GM12874 (cell line): ENCODE results near the gene TMEM119.

Experiments used
- CTCF ChIP-seq: IDR thresholded peaks from 2 replicates; pipeline ENCODE4 v1.5.1; 2011; ENCODE audit warnings: low read depth, mild to moderate bottlenecking, control low read depth, low read length, moderate library complexity; ENCODE audit not compliant: insufficient read depth

TMEM119 gene

DNA sequence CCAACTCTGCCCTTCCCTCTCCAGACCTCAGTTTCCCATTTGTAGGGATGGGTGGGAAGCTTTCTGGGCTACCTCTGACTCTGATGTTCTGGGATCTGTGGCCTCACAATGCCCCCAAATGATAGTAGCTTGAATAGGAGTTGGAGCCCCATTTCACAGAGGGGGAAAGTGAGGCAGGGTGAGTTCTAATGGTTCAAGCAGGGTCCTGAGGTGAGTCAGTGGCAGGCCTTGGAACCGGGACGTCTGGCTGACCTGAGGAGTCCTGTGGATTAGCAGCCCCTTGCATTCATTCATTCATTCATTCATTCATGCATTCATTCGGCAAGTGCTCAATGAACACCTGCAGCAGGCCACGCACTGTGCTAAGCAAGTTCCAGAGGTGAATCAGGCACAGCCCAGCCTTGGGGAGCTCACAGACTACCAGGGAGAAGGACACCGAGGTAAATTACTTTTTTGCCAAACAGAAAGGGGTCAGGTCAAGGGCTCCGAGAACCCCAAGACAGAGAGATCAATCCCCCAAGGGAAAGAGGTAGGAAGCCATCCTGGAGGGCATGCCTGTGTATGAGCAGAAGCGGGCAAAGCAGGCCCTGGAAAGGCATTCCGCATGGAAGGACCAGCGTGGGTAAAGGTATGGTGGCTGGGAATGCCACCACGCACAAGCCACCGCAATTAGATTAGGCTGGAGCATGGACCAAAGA, 818 bp upstream of the TMEM119 start:
- no peak for TF ChIP-seq CTCF

DNA sequence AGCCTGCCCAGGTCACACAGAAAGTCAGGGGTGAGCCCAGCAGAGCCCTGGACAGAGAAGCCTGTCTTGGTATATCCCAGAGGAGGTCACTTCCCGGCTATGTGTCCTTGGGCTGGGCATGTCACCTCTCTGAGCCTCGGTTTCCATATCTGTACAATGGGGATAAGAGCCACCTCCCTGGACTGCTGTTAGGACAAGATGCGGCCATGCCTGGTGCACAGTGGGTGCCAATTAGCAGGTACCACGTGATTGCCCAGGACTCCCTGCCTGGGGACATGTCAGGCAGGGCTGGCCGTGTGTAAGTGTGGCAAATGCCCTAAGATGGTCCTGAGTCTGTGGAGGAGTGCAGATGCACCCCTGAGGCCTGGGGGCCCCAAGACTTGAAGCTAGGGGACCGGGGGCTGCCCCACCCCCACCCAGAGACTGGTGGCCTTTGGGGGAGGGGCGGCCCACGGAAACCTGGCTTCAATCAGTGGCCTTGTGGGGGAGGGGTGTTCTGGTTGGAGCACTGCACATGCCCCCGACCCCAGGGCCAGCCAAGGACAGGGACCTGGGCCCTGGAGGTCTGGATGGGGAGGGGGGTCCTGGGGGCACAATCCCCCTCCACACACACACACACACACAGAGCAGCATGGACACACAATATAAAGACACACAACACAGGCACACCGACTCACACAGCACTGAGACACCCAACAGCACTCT, 878 bp downstream of the TMEM119 start:
- no peak for TF ChIP-seq CTCF

DNA sequence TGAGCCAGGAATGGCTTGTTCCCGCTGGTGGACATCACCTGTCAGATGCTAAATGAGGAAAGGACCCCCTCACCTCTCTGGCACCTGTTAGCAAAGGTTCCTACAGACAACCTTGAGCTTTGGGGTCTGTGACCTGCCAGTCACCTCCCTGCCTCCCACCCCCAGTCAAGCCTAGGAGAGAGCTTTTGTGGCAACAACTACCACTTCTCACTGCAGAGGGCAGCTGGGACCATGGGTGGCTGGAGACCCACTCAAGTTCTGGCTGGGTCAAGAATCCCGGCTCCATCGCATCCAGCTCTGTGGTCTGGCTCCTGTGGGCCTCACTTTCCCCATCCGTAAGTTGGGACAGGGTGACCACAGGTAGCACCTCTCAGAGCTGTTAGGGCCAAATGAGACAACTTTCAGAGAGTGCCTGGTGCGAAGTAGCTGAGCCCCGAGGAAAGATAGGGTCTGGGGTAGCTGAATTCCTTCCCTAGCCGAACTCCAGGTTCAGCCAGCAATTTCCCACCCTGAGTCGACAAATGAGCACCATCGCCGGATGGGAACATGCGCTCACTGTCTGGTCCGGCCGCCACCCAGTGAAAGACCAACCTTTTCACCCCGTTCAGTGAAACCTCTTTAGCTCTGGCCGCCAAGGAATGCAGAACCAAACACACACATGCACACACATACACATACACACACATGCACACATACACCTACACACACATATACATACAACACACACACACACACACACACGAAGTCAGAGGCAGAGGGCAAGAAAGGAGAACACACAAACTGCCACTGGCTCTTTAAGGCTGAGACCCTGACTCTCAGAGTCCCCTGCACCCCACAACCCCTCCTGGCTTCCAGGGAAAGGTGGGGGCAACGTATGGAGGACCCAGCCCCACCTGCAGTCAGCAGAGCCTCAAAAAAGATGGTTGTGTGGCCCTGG, 1.9 kb downstream of the TMEM119 start:
- TF ChIP-seq CTCF = no peak

DNA sequence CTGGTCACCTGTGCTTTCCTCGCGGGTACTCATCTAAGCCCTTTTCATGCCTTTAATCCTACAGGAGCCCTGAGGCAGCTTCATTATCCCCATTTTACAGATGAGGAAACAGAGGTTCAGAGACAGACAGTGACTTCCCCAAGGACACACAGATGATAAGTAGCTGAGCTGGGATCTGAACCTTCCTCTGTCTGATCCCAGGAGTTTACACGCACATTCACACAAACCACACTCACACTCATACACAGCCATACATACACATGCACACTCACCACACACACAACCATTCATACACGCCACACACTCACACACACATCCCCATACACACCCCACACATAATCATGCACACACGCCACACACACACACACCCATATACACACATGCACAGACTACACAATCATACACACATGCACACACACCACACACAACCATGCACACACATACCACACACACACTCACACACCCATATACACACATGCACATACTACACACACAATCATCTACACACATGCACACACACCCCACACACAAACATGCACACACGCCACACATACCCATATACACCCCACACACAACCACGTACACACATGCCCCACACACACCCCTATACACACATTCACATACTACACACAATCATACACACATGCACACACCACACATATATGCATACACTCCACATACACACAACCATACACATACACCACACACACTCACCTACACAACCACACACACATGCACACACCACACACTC, 2.7 kb downstream of the TMEM119 start:
- no peak for TF ChIP-seq CTCF

DNA sequence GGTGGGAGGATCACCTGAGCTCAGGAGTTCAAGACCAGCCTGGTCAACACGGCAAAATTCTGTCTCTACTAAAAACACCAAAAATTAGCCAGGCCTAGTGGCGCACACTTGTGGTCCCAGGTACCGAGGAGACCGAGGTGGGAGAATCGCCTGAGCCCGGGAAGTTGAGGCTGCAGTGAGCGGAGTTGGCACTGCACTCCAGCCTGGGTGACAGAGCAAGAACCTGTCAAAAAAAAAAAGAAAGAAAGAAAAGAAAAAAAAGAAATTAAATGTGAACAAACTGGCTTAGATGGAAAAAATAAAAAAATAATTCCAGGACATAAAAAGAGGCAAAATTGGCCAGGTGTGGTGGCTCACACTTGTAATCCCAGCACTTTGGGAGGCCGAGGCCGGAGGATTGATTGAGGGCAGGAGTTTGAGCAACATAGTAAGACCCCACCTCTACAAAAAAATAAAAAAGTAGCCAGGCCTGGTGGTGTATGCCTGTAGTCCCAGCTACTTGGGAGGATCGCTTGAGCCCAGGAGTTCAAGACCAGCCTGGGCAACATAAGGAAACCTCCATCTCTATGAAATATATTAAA, 3.5 kb downstream of the TMEM119 start:
- no peak for TF ChIP-seq CTCF

GRCh38 chr12:108592033-108592909, 5.6 kb downstream of the TMEM119 start:
- no peak for TF ChIP-seq CTCF
